Uterus (tissue), 4 donors: Measurements from ENCODE around the gene CCDC50. TPM values are rescaled to one million over a fixed set of nuclear protein-coding genes. Genes with fewer than 3 reads are reported as not detected.

ENCODE experiments used
- DNase-seq, 2 donors: peaks; one replicate each; pipeline ENCODE4 v3.0.0-alpha.2; 2019 to 2020
- H3K27ac ChIP-seq, 2 donors: fragments of 200-600 bp; sonication (generic); 1 replicate in 1 of 2; 2 replicates in 1 of 2; pipeline ENCODE4 v1.5.1; 2016 to 2018
- H3K27me3 ChIP-seq, 2 donors: fragments of 200-600 bp; sonication (generic); one replicate each; pipeline ENCODE4 v1.5.1; 2018 to 2019; ENCODE audit warnings: control low read depth in 1 of 2
- H3K36me3 ChIP-seq, 2 donors: fragments of 200-600 bp; sonication (generic); one replicate each; pipeline ENCODE4 v1.5.1; 2019; ENCODE audit warnings: control low read depth in 1 of 2
- H3K4me1 ChIP-seq, 2 donors: fragments of 200-600 bp; sonication (generic); one replicate each; pipeline ENCODE4 v1.5.1; 2018 to 2019; ENCODE audit warnings: control low read depth in 1 of 2
- H3K4me3 ChIP-seq, 2 donors: fragments of 200-600 bp; sonication (generic); 1 replicate in 1 of 2; 2 replicates in 1 of 2; pipeline ENCODE4 v1.5.1; 2018 to 2019; ENCODE audit warnings: mild to moderate bottlenecking in 1 of 2
- H3K9me3 ChIP-seq, 2 donors: fragments of 200-600 bp; sonication (generic); one replicate each; pipeline ENCODE4 v1.5.1; 2019; ENCODE audit warnings: control low read depth in 1 of 2
- POLR2A ChIP-seq, 2 donors: fragments of 450-650 bp; IDR thresholded peaks; one replicate each; pipeline ENCODE4 v1.6.1; 2016; ENCODE audit warnings: antibody characterized with exemption in 2 of 2, mild to moderate bottlenecking in 1 of 2, moderate library complexity in 1 of 2
- intact Hi-C: fragments of 100-400 bp; cut with DNase I; formaldehyde crosslinking; loops from one replicate; pipeline ENCODE4 v1.15.1; 2023; ENCODE audit warnings: low total_unique reads
- total RNA-seq, 4 donors: library from RNA; depleted of rRNA in 3 of 4; stranded (reverse); fragments of >200 nt in 3 of 4; gene quantifications; one replicate each; pipeline versions ENCODE4 v1.1.0 to v1.2.4, GENCODE V29; 2014 to 2023
- TF ChIP-seq, protein P1 (sequence below), 4 experiments: fragments of 200-600 bp in 2 of 4; fragments of 450-650 bp in 2 of 4; sonication (generic) in 2 of 4; IDR thresholded peaks; one replicate each; pipeline ENCODE4 v1.5.1; 2016 to 2019; ENCODE audit warnings: antibody characterized with exemption in 4 of 4, mild to moderate bottlenecking in 2 of 4, moderate library complexity in 1 of 4
- donor health status: DM: yes; HTN: yes; CAD: no.

The CCDC50 gene
- total RNA-seq, 4 donors from 2014 or later = 68.4 to 342 (median 96.1) TPM

DNA sequence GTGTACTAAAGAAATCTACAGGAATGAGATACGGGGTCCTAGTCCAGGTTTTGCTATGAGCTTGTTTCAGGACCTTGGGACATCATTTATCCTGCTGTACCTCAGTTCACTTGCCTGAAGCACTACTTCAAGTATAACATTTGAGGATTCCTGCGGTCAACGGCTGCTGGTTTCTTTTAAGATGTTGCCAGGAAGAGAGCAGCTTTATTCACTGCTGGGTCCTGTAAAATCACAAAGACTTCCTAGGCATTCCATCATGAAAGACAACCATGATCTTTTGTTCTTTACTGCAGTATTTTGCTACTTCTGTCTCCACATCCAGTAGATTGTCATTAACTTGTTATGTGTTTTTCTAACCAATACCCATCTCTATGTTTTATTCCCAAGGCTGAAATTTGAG is 70.7 kb downstream of the CCDC50 start:
- Histone ChIP-seq H3K4me1 (no peaks in the 10 kb centered on the region), H3K4me3 (no peak overlapping the region), H3K9me3 (no peaks in the 10 kb centered on the region), H3K27me3 (no peaks in the 10 kb centered on the region), H3K27ac (no peak overlapping the region), H3K36me3 (no peaks in the 10 kb centered on the region)
- TF ChIP-seq, protein P1, sequence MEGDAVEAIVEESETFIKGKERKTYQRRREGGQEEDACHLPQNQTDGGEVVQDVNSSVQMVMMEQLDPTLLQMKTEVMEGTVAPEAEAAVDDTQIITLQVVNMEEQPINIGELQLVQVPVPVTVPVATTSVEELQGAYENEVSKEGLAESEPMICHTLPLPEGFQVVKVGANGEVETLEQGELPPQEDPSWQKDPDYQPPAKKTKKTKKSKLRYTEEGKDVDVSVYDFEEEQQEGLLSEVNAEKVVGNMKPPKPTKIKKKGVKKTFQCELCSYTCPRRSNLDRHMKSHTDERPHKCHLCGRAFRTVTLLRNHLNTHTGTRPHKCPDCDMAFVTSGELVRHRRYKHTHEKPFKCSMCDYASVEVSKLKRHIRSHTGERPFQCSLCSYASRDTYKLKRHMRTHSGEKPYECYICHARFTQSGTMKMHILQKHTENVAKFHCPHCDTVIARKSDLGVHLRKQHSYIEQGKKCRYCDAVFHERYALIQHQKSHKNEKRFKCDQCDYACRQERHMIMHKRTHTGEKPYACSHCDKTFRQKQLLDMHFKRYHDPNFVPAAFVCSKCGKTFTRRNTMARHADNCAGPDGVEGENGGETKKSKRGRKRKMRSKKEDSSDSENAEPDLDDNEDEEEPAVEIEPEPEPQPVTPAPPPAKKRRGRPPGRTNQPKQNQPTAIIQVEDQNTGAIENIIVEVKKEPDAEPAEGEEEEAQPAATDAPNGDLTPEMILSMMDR (IDR thresholded peaks at IDR 0.05) = no peak
- TF ChIP-seq POLR2A (IDR thresholded peaks at IDR 0.05) = no peak
- intact Hi-C loops = no loop called here
- DNase-seq = no peak

DNA sequence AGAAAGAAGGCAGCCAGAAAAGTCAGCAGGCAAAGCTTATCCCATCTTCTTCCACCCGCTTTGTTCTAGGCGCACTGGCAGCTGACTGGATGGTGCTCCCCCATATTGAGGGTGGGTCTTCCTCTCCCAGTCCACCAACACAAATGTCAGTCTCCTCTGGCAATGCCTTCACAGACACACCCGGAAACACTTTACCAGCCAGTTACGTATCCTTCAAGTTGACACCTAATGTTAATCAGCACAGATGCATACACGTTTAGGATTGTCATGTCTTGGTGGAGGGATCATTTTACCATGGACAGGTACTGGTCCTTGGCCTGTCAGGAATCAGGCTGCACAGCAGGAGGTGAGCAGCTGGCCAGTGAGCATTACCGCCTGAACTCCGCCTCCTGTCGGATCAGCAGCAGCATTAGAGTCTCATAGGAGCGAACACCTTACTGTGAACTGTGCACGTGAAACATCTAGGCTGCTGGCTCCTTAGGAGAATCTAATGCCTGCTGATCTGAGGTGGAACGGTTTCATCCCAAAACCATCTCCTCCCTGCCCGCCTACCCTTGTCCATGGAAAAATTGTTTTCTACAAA is 72.7 kb downstream of the CCDC50 start:
- H3K36me3 ChIP-seq = no peaks in the 10 kb centered on the region
- intact Hi-C loops = no loop called here
- no peak for DNase-seq
- TF ChIP-seq POLR2A (IDR thresholded peaks at IDR 0.05) = no peak
- TF ChIP-seq, protein P1 (IDR thresholded peaks at IDR 0.05) = no peak
- H3K27ac ChIP-seq = no peak overlapping the region
- no peaks in the 10 kb centered on the region for H3K4me1 ChIP-seq
- H3K27me3 ChIP-seq = no peaks in the 10 kb centered on the region
- no peaks in the 10 kb centered on the region for H3K9me3 ChIP-seq
- H3K4me3 ChIP-seq = no peak overlapping the region

DNA sequence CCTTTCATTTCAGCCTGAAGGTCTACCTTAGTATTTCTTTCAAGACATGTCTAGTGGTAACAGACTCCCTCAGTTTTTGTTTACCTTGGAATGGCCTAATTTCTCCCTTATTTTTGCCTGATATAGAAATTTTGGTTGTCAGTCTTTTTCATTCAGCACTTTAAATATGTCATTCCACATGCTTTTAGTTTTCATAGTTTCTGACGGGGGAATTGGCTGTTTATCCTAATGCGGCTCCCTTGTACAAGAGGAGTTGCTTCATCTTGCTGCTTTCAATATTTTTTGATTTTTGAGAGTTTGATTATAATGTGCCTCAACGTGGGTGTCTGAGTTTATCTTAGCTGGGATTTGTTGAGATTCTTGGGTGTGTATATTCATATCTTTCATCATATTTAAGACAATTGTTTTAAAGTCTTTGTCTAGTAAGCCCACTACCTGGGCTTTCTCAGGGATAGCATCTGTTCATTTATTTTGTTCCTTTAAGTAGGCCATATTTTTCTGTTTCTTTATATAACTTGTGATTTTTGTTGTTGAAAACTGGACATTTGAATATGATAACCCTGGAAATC is 80.7 kb downstream of the CCDC50 start:
- Histone ChIP-seq H3K27me3 (no peaks in the 10 kb centered on the region), H3K9me3 (no peaks in the 10 kb centered on the region), H3K4me3 (no peak overlapping the region), H3K4me1 (no peaks in the 10 kb centered on the region), H3K36me3 (no peaks in the 10 kb centered on the region), H3K27ac (no peak overlapping the region)
- intact Hi-C loops = no loop called here
- no peak for DNase-seq
- TF ChIP-seq, protein P1 (IDR thresholded peaks at IDR 0.05) = no peak
- TF ChIP-seq POLR2A (IDR thresholded peaks at IDR 0.05) = no peak

DNA sequence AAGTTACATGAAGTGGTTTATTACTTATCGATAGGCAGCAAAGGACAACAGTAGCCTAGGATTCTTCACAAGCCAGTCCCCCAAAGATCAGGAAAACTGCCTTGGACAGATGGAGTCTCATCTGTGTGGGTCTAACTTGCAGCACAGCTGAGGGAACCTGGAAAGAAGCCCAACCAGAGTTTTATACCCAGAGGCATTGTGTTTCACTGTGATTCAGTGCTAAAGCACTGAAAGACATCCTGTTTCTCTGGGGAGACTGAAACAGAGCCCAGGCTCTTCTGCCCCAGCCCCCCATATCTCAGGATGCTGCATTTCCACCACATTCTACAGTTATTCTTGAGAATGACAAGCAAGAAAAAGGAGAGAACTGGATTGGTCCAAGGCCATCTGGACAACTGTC is 83.6 kb downstream of the CCDC50 start:
- TF ChIP-seq POLR2A (IDR thresholded peaks at IDR 0.05) = no peak
- TF ChIP-seq, protein P1 (IDR thresholded peaks at IDR 0.05) = no peak
- intact Hi-C loops = no loop called here

DNA sequence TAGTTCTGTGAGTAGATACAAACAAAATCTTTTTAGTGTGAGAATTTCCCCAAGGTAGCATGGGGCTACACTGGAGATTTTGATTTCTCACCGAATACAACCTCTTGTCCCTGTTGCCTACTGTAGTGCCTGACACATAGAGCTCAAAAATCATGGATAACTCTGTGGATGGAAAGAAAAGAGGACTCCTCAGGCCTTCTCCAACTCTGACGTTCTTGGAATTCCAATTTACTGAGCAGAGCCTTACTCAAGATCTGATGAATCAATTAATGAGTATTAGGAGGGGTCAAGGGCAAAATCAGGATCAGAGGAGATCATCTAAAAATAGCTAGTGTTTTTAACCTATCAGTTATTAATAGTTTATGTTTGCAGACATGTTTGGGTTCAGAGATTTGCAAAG is 85.1 kb downstream of the CCDC50 start:
- Histone ChIP-seq H3K36me3 (no peaks in the 10 kb centered on the region), H3K9me3 (no peaks in the 10 kb centered on the region), H3K27ac (no peak overlapping the region), H3K27me3 (no peaks in the 10 kb centered on the region), H3K4me3 (no peak overlapping the region), H3K4me1 (no peaks in the 10 kb centered on the region)
- TF ChIP-seq, protein P1 (IDR thresholded peaks at IDR 0.05) = no peak
- no peak for TF ChIP-seq POLR2A (IDR thresholded peaks at IDR 0.05)
- no peak for DNase-seq
- intact Hi-C loops = no loop called here

More for the DNA sequence above, 83.6 kb downstream of the CCDC50 start:
- Histone ChIP-seq H3K36me3 (no peaks in the 10 kb centered on the region), H3K4me1 (no peaks in the 10 kb centered on the region), H3K27me3 (no peaks in the 10 kb centered on the region), H3K9me3 (no peaks in the 10 kb centered on the region), H3K27ac (no peak overlapping the region), H3K4me3 (no peak overlapping the region)
- no peak for DNase-seq
